Measurements from ENCODE around the gene PRAMEF4. TPM values are rescaled to one million over a fixed set of nuclear protein-coding genes. Genes with fewer than 3 reads are reported as not detected.

The PRAMEF4 gene
- total RNA-seq, result not detected

DNA sequence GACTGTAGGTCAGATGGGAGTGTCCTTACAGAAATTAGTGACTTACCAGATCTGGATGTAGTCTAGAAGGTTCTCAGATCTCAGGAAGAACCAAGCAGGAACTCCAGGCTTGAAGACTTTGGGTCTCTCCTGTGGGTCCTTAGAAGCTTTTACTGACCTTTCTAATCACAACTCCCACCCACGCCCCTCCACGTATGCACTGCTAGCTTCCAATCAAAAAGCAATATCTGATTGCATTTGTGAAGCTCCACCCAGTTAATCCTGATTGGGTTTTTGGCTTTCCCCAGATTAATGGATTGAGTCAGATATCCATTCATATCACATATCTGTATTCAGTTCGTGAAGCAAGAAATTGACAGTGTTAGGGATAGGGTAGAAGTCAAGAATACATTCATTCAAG, at the start of gene PRAMEF4:
TSS of gene PRAMEF4 (minus strand) at position 101 of the 400 bp plus-strand sequence. CDS start 2,807 bp downstream, outside the sequence.

DNA sequence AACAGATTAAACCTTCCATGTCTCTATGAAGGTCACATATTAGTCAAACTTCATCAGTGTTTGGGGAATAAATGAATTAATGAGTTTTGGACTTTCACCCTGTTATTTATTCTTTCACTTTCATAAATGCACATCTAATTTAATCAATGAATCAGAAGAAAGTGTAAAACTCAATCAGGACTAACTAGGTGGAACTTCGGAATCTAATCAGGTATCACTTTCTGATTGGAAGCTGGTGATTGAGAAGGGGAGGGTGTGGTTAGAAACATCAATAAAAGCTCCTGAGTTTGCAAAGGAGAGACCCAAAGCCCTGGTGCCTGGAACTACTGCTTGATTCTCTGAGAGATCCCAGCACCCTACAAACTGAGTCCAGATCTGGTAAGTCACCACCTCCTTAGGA, 30.3 kb upstream of the PRAMEF4 start, which contains the start of gene PRAMEF7:
TSS of gene PRAMEF7 (plus strand) at position 301 of the 400 bp plus-strand sequence. CDS start 1,083 bp downstream, outside the sequence.

DNA sequence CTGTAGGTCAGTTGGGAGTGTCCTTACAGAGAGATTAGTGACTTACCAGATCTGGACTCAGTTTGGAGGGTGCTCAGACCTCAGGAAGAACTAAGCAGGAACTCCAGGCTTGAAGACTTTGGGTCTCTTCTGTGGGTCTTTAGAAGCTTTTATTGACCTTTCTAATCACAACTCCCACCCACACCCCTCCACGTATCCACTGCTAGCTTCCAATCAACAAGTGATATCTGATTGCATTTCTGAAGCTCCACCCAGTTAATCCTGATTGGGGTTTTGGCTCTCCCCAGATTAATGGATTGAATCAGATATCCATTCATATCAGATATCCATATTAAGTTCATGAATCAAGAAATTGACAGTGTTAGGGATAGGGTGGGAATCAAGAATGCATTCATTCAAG, 12.2 kb upstream of the PRAMEF4 start, which contains the start of gene PRAMEF10:
TSS of gene PRAMEF10 (minus strand) at position 101 of the 400 bp plus-strand sequence. CDS start 2,423 bp downstream, outside the sequence.

DNA sequence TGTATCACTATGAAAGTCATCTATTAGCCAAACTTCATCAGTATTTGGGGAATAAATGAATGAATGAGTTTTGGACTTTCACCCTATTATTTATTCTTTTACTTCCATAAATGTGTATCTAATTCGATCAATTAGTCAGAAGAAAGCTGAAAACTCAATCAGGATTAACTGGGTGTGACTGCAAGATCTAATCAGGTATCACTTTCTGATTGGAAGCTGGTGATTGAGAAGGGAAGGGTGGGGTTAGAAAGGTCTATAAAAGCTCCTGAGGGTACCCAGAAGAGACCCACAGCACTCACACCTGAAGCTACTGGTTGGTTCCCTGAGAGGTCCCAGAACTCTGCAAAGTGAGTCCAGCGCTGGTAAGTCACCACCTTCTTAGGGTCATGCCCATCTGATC, 29.2 kb downstream of the PRAMEF4 start, which contains the start of gene PRAMEF2:
TSS of gene PRAMEF2 (plus strand) at position 301 of the 400 bp plus-strand sequence. CDS start 1,924 bp downstream, outside the sequence.

DNA sequence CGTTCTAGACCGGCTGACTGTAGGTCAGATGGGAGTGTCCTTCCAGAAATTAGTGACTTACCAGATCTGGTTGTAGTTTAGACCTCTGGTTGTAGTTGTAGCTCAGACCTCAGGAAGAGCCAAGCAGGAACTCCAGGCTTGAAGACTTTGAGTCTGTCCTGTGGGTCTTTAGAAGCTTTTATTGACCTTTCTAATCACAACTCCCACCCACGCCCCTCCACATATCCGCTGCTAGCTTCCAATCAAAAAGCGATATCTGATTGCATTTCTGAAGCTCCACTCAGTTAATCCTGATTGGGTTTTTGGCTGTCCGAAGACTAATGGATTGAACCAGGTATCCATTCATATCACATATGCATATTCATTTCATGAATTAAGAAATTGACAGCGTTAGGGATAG, 37.4 kb downstream of the PRAMEF4 start, which contains the start of gene HNRNPCL1:
TSS of gene HNRNPCL1 (minus strand) at position 101 of the 400 bp plus-strand sequence. CDS start 431 bp downstream, outside the sequence.

DNA sequence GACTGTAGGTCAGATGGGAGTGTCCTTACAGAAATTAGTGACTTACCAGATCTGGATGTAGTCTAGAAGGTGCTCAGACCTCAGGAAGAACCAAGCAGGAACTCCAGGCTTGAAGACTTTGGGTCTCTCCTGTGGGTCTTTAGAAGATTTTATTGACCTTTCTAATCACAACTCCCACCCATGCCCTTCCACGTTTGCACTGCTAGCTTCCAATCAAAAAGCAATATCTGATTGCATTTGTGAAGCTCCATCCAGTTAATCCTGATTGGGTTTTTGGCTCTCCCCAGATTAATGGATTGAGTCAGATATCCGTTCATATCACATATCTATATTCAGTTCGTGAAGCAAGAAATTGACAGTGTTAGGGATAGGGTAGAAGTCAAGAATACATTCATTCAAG, 54.7 kb downstream of the PRAMEF4 start, which contains the start of gene PRAMEF11:
TSS of gene PRAMEF11 (minus strand) at position 101 of the 400 bp plus-strand sequence. CDS start 2,621 bp downstream, outside the sequence.

Small RNAs within 50 kb of the gene (small RNA-seq; reads per million reads assigned to genes)
- gene RNU6-1072P (ENCODE audit: low replicate concordance), result not detected

Other genes starting within 250 kb of the PRAMEF4 start
- gene AADACL4, start 242.1 kb downstream of the PRAMEF4 start, total RNA-seq, result not detected
- gene AADACL3, start 170.1 kb downstream of the PRAMEF4 start, total RNA-seq, result not detected
- not detected for gene CFAP107, start 140.0 kb downstream of the PRAMEF4 start, total RNA-seq
- not detected for gene PRAMEF12, start 112.5 kb downstream of the PRAMEF4 start, total RNA-seq
- not detected for gene PRAMEF1, start 94.8 kb downstream of the PRAMEF4 start, total RNA-seq
- not detected for gene PRAMEF11, start 54.8 kb downstream of the PRAMEF4 start, total RNA-seq
- gene HNRNPCL1, start 37.5 kb downstream of the PRAMEF4 start, total RNA-seq, result not detected
- not detected for gene PRAMEF2, start 29.1 kb downstream of the PRAMEF4 start, total RNA-seq
- not detected for gene PRAMEF10, start 12.1 kb upstream of the PRAMEF4 start, total RNA-seq
- gene PRAMEF7, start 30.4 kb upstream of the PRAMEF4 start, total RNA-seq, result not detected
- gene PRAMEF6, start 61.4 kb upstream of the PRAMEF4 start, total RNA-seq, result not detected
- gene PRAMEF27, start 170.4 kb upstream of the PRAMEF4 start, total RNA-seq, result not detected
- gene HNRNPCL3, start 174.6 kb upstream of the PRAMEF4 start, total RNA-seq, result not detected
- gene PRAMEF25, start 184.6 kb upstream of the PRAMEF4 start, total RNA-seq, result not detected
- not detected for gene HNRNPCL2, start 230.7 kb upstream of the PRAMEF4 start, total RNA-seq

Data from parietal lobe (tissue), 2 donors.